Activated CD8-positive, alpha-beta memory T cell treated with anti-CD3 and anti-CD28 coated beads, Interleukin-2, amount 50 U/mL, for 48 hours (primary cell): ENCODE measurements around the gene CCDC74A.
"Not testable (repeated sequence)": the region's sequence is repeated elsewhere in the genome, so short reads cannot be mapped to it uniquely, and the experiment has no call there.

Experiments
- DNase-seq: peaks from one replicate; pipeline ENCODE4 v3.0.0-alpha.2; 2020

The CCDC74A gene

GRCh38 chr2:131527131-131528001, at the start of gene CCDC74A:
TSS of gene CCDC74A (plus strand) at chr2:131527888. CDS start at chr2:131527971, 83 bp downstream.
- peak; percentile 88 for DNase-seq

GRCh38 chr2:131478074-131478849, 49.4 kb upstream of the CCDC74A start:
- DNase-seq: not testable (repeated sequence)

GRCh38 chr2:131478850-131479461, 48.7 kb upstream of the CCDC74A start:
- not testable (repeated sequence) for DNase-seq

GRCh38 chr2:131480351-131480750, 47.3 kb upstream of the CCDC74A start:
- not testable (repeated sequence) for DNase-seq

GRCh38 chr2:131482506-131483155, 45.1 kb upstream of the CCDC74A start:
- DNase-seq: peak; percentile 38

- peak; percentile 44 for DNase-seq
These were observed 43.5 kb upstream of the CCDC74A start for GRCh38 chr2:131483981-131484820.

- DNase-seq: not testable (repeated sequence)
These were observed 42.7 kb upstream of the CCDC74A start for GRCh38 chr2:131484906-131485460.

- DNase-seq: not testable (repeated sequence)
These were observed 41.3 kb upstream of the CCDC74A start for GRCh38 chr2:131486201-131486902.

- DNase-seq: no peak
These were observed 39.1 kb upstream of the CCDC74A start for GRCh38 chr2:131488306-131489205.

- peak; percentile 68 for DNase-seq
These were observed 36.8 kb upstream of the CCDC74A start for GRCh38 chr2:131490616-131491468.

GRCh38 chr2:131491469-131491836, 36.2 kb upstream of the CCDC74A start:
- not testable (repeated sequence) for DNase-seq

GRCh38 chr2:131492015-131492417, 35.7 kb upstream of the CCDC74A start, which contains the start of gene MZT2A:
TSS of gene MZT2A (minus strand) at chr2:131492397. CDS start at chr2:131492376, 21 bp downstream.
- DNase-seq: not testable (repeated sequence)

GRCh38 chr2:131492418-131493198, 35.1 kb upstream of the CCDC74A start:
- DNase-seq: peak; percentile 99

- DNase-seq: no peak
These were observed 34.3 kb upstream of the CCDC74A start for GRCh38 chr2:131493199-131493968.

GRCh38 chr2:131495506-131495905, 32.2 kb upstream of the CCDC74A start:
- DNase-seq: not testable (repeated sequence)

GRCh38 chr2:131498321-131498973, 29.2 kb upstream of the CCDC74A start:
- not testable (repeated sequence) for DNase-seq
